ENCODE results near the gene TREX2. TPM values are rescaled to one million over a fixed set of nuclear protein-coding genes. Genes with fewer than 3 reads are reported as not detected.

TREX2 gene
- total RNA-seq, 1 experiment from 2014 or later: 0.61 TPM

- H3K27me3 ChIP-seq (replicated peaks; ENCODE audit: control insufficient read depth, insufficient read depth, low read length): no peaks in the 10 kb centered on the region
- Mint-ChIP-seq H3K4me1 (ENCODE audit: low read depth, unreplicated experiment) (no peaks in the 10 kb centered on the region), H3K9me3 (ENCODE audit: unreplicated experiment) (peaks cover 9% of the 10 kb centered on the region), H3K27ac (ENCODE audit: unreplicated experiment) (no peak overlapping the region), H3K36me3 (ENCODE audit: insufficient read depth, unreplicated experiment) (no peaks in the 10 kb centered on the region), H3K4me3 (ENCODE audit: unreplicated experiment) (no peak overlapping the region), H3K27me3 (ENCODE audit: insufficient read depth, unreplicated experiment) (peaks cover under 1% of the 10 kb centered on the region)
- no peak overlapping the region for H3K4me3 ChIP-seq (ENCODE audit: low read depth, low read length)
- ChIA-PET POLR2A (no interaction called here), CTCF (no interaction called here)
- no peaks in the 10 kb centered on the region for H3K9me3 ChIP-seq
- no peak for DNase-seq
- intact Hi-C loops (cut with micrococcal nuclease; ENCODE audit: unreplicated experiment): loop anchor here (10.0 kb wide), 1 partner anchor 400 kb away; no protein-coding TSS in a partner anchor
- H3K4me1 ChIP-seq: no peaks in the 10 kb centered on the region
- no TSS peak for BruUV-seq (replicated peaks)
- H3K36me3 ChIP-seq (ENCODE audit: control insufficient read depth, insufficient read depth, low read length): no peaks in the 10 kb centered on the region
- no peak for TF ChIP-seq CTCF (IDR thresholded peaks at IDR 0.05; ENCODE audit: insufficient read depth in 1 of 2, low read depth in 1 of 2, low read length in 1 of 2, severe bottlenecking in 1 of 2, unreplicated experiment in 1 of 2)
Observed at GRCh38 chrX:153434801-153435200, 11.1 kb downstream of the TREX2 start.

DNA sequence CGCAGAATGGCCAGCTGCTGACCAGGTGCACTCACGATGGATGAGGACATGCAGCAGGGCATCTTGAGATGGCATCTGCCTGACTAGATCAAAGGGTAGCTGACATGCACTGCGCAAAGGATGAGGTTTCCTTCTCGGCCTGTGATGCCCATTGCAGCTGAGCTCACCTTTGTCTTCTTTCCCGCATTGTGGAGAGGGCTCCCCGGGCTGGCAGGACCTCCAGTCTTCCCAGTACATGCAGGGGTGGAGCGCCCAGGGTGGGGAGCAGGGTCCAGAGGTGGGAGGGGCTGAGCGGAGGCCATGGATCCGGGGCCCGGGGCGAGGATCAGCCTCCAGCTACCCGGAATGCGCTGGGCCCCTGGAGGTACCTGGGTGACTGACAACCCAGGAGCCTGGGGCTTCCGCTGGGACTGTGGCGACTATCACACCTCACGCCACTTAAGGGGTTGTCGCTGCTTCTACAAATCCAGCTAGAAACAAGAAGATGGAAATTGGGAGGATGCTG is 12.0 kb downstream of the TREX2 start:
- no peaks in the 10 kb centered on the region for H3K4me1 Mint-ChIP-seq (ENCODE audit: low read depth, unreplicated experiment)
- TF ChIP-seq CTCF (IDR thresholded peaks at IDR 0.05; ENCODE audit: insufficient read depth in 1 of 2, low read depth in 1 of 2, low read length in 1 of 2, severe bottlenecking in 1 of 2, unreplicated experiment in 1 of 2): no peak
- intact Hi-C loops (cut with micrococcal nuclease; ENCODE audit: unreplicated experiment): loop anchor here (10.0 kb wide), 1 partner anchor 399 kb away; no protein-coding TSS in a partner anchor

DNA sequence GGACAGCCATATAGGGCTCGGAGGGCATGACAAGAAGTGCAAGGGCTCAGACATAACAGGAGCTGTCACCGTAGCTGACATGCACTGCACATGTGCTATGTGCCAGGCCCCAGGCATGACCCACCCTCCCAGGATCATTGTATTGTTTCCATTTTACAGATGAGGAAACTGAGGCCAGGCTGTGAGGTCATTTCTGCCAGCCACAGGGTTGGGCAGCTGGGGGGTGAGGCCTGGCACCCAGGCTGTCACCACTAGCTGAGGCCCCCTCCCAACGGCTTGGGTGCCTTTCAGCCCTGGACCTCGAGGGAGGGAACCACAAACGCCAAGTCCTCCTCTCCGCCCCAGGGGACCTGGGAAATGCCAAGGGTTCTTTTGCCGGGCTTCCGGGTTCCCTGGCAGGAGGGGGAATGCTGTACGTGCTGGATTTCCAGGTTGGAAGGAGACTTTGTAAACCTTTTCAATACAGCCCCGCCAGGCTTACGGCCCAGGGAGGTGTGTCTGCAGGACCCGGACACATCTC is 12.6 kb downstream of the TREX2 start:
- Histone ChIP-seq H3K4me1 (no peaks in the 10 kb centered on the region), H3K27me3 (replicated peaks; ENCODE audit: control insufficient read depth, insufficient read depth, low read length) (no peaks in the 10 kb centered on the region), H3K9me3 (no peaks in the 10 kb centered on the region), H3K36me3 (ENCODE audit: control insufficient read depth, insufficient read depth, low read length) (no peaks in the 10 kb centered on the region), H3K4me3 (ENCODE audit: low read depth, low read length) (no peak overlapping the region)
- no peaks in the 10 kb centered on the region for H3K27me3 Mint-ChIP-seq (ENCODE audit: insufficient read depth, unreplicated experiment)
- no peak overlapping the region for H3K4me3 Mint-ChIP-seq (ENCODE audit: unreplicated experiment)
- no peak for TF ChIP-seq CTCF (IDR thresholded peaks at IDR 0.05; ENCODE audit: insufficient read depth in 1 of 2, low read depth in 1 of 2, low read length in 1 of 2, severe bottlenecking in 1 of 2, unreplicated experiment in 1 of 2)
- no peak for DNase-seq
- no TSS peak for BruUV-seq (replicated peaks)
- ChIA-PET CTCF (no interaction called here), POLR2A (no interaction called here)
- no peak overlapping the region for H3K27ac Mint-ChIP-seq (ENCODE audit: unreplicated experiment)
- peaks cover 9% of the 10 kb centered on the region for H3K9me3 Mint-ChIP-seq (ENCODE audit: unreplicated experiment)
- no peaks in the 10 kb centered on the region for H3K4me1 Mint-ChIP-seq (ENCODE audit: low read depth, unreplicated experiment)
- H3K36me3 Mint-ChIP-seq (ENCODE audit: insufficient read depth, unreplicated experiment): no peaks in the 10 kb centered on the region
- intact Hi-C loops (cut with micrococcal nuclease; ENCODE audit: unreplicated experiment): loop anchor here (10.0 kb wide), 1 partner anchor 398 kb away; no protein-coding TSS in a partner anchor

More for the DNA sequence above, 12.0 kb downstream of the TREX2 start:
- Histone ChIP-seq H3K9me3 (no peaks in the 10 kb centered on the region), H3K36me3 (ENCODE audit: control insufficient read depth, insufficient read depth, low read length) (no peaks in the 10 kb centered on the region), H3K4me1 (no peaks in the 10 kb centered on the region), H3K4me3 (ENCODE audit: low read depth, low read length) (no peak overlapping the region), H3K27me3 (replicated peaks; ENCODE audit: control insufficient read depth, insufficient read depth, low read length) (no peaks in the 10 kb centered on the region)
- DNase-seq: no peak
- Mint-ChIP-seq H3K27ac (ENCODE audit: unreplicated experiment) (no peak overlapping the region), H3K36me3 (ENCODE audit: insufficient read depth, unreplicated experiment) (no peaks in the 10 kb centered on the region), H3K9me3 (ENCODE audit: unreplicated experiment) (peaks cover 9% of the 10 kb centered on the region), H3K4me3 (ENCODE audit: unreplicated experiment) (no peak overlapping the region), H3K27me3 (ENCODE audit: insufficient read depth, unreplicated experiment) (no peaks in the 10 kb centered on the region)
- POLR2A ChIA-PET: no interaction called here
- CTCF ChIA-PET: no interaction called here
- BruUV-seq (replicated peaks): no TSS peak

All from Caco-2 (cell line).